Measurements from ENCODE around the gene RCOR3.

RCOR3 gene

GRCh38 chr1:211267204-211267857, 8.2 kb downstream of the RCOR3 start:
- no peak for DNase-seq (ENCODE audit: low read depth)
- no peak for TF ChIP-seq CTCF (IDR thresholded peaks at IDR 0.05; ENCODE audit: insufficient read depth, low read depth, low read length, missing control alignments)
- H3K4me3 ChIP-seq (ENCODE audit: low read depth, low read length): no peak overlapping the region

GRCh38 chr1:211279340-211279739, 20.2 kb downstream of the RCOR3 start:
- DNase-seq (ENCODE audit: low read depth): no peak
- H3K4me3 ChIP-seq (ENCODE audit: low read depth, low read length): no peak overlapping the region
- TF ChIP-seq CTCF (IDR thresholded peaks at IDR 0.05; ENCODE audit: insufficient read depth, low read depth, low read length, missing control alignments): no peak

- TF ChIP-seq CTCF (IDR thresholded peaks at IDR 0.05; ENCODE audit: insufficient read depth, low read depth, low read length, missing control alignments): no peak
- no peak for DNase-seq (ENCODE audit: low read depth)
- H3K4me3 ChIP-seq (ENCODE audit: low read depth, low read length): no peak overlapping the region
Measured at GRCh38 chr1:211280910-211281309, 21.7 kb downstream of the RCOR3 start.

- no peak for TF ChIP-seq CTCF (IDR thresholded peaks at IDR 0.05; ENCODE audit: insufficient read depth, low read depth, low read length, missing control alignments)
- no peak for DNase-seq (ENCODE audit: low read depth)
- H3K4me3 ChIP-seq (ENCODE audit: low read depth, low read length): no peak overlapping the region
Measured at GRCh38 chr1:211281320-211282022, 22.3 kb downstream of the RCOR3 start.

- TF ChIP-seq CTCF (IDR thresholded peaks at IDR 0.05; ENCODE audit: insufficient read depth, low read depth, low read length, missing control alignments): no peak
- H3K4me3 ChIP-seq (ENCODE audit: low read depth, low read length): no peak overlapping the region
- DNase-seq (ENCODE audit: low read depth): no peak
Measured at GRCh38 chr1:211282023-211282373, 22.8 kb downstream of the RCOR3 start.

- no peak for DNase-seq (ENCODE audit: low read depth)
- TF ChIP-seq CTCF (IDR thresholded peaks at IDR 0.05; ENCODE audit: insufficient read depth, low read depth, low read length, missing control alignments): no peak
- no peak overlapping the region for H3K4me3 ChIP-seq (ENCODE audit: low read depth, low read length)
Measured at GRCh38 chr1:211285196-211285595, 26.0 kb downstream of the RCOR3 start.

GRCh38 chr1:211287218-211287617, 28.1 kb downstream of the RCOR3 start:
- no peak for DNase-seq (ENCODE audit: low read depth)
- TF ChIP-seq CTCF (IDR thresholded peaks at IDR 0.05; ENCODE audit: insufficient read depth, low read depth, low read length, missing control alignments): no peak
- no peak overlapping the region for H3K4me3 ChIP-seq (ENCODE audit: low read depth, low read length)
